CD4-positive, alpha-beta T cell treated with Interleukin-15 for 1 hour (primary cell): ENCODE results near the gene SDF2.
A peak's percentile ranks its signal among the peaks of the same experiment; 100 is the strongest.

ENCODE experiments used
- DNase-seq: peaks from one replicate; pipeline ENCODE4 v3.0.0-alpha.2; 2020

The SDF2 gene

DNA sequence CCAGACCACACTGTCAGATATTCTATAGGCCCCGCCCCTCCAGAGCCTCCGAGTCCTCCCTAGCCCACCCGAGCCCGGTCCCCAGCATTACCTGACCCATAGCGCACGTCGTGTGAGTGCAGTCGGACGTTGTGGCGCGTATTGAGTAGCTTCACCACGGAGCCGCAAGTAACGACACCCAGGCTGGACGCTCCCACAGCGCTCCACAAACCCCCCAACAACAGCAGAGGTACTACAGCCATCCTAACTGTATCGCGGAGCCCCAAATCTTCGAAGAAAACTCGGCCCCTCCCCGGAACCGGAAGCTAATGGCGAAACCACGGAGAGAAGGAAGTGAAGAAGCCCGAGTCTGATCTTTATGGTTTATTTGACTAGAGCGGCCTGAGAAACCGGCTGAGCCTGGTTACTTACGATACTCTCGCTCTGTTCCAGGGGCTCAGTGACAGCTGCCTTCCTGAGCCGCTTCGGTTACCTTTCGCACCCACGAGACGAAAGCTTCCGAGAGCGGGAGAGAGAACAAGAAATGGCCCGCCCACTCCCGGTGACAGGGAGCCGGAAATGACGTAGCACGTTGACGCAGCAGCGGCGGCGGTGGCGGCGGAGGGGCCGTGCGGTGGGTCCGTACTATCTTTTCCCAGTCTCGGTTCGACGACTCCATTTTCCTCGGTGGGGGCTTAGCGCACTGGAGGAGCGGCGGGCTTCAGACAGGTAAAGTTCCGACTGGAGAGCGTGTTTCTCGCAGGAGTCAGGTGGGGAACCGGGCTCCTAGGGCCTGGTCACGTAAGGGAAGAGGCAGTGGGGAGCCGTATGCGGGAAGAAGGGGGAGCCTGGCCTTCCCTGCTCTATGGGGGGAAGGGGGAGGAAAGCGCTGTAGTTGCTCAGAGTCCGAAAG, at the start of gene SDF2, which contains the start of gene SUPT6H:
TSS of gene SDF2 (minus strand) at position 272 of the 892 bp plus-strand sequence. CDS start at position 242, 30 bp downstream.
TSS of gene SUPT6H (plus strand) at position 571 of the 892 bp plus-strand sequence. CDS start 11,197 bp downstream, outside the sequence.
- DNase-seq = peak; percentile 90

GRCh38 chr17:28710861-28711722, 49.4 kb upstream of the SDF2 start:
- DNase-seq = peak; percentile 90

GRCh38 chr17:28707339-28707720, 45.6 kb upstream of the SDF2 start:
- no peak for DNase-seq

- no peak for DNase-seq
Observed at GRCh38 chr17:28706471-28707338, 45.0 kb upstream of the SDF2 start.

- no peak for DNase-seq
Observed at GRCh38 chr17:28705728-28706334, 44.1 kb upstream of the SDF2 start.

DNA sequence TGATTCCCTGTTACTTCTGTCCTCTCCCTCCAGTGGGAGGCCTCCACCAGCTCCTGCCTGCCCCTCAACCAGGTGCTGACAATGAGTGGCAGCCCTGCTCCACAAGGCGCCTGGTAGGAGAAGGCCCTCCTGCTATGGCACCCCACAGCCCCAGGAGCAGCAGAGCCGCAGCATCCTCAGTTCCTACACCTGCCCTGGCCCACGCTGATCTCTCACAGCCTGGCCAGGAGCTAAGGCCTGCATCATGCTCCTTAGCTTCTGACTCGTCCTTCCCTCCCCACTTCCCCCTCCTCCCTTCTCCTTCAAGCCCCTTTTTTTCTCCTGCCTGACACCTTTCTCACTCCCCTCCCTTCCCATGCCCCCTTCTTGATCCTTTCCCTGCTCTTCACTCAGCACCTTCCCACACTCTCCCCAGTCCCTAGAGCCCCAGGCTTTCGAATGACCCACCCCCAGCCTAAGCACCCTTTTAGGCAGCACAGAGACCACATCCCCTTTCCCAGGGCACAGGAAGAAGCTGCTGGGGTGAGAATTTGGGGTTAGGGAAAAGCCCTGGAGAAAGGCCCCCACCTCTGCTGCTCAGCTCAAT, 43.5 kb upstream of the SDF2 start:
- no peak for DNase-seq

DNA sequence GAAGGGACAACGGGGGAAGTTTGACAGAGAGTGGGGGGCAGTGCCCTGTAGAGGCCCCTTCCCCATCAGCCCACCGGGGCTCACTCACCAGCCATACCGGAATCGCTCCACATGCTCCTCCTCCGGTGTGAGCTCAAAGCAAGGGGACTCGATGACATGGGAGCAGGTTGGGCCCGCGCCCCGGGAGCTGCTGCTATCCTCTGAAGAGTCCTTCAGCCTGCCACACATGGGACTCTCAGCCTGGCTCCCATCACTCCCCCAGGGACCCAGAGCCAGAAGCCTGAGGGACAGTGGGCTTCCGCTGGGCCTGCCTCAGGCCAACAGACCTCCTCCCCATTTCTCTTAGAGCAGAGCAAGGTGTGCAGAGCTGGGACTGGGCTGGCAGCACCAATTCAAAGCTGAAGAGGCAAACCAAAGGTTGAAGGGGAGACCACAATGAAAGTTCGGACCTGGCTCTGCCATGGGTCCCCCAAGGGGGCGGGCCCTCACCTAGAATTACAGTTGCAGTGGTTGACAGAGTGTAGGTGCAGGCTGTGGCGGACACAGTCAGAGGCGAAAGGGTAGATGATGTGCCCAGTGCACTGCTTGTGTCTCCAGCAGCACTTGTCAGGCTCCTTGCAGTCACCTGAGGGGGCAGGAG, 42.6 kb upstream of the SDF2 start:
- no peak for DNase-seq

- DNase-seq = no peak
Observed at GRCh38 chr17:28703552-28704218, 42.0 kb upstream of the SDF2 start.

DNA sequence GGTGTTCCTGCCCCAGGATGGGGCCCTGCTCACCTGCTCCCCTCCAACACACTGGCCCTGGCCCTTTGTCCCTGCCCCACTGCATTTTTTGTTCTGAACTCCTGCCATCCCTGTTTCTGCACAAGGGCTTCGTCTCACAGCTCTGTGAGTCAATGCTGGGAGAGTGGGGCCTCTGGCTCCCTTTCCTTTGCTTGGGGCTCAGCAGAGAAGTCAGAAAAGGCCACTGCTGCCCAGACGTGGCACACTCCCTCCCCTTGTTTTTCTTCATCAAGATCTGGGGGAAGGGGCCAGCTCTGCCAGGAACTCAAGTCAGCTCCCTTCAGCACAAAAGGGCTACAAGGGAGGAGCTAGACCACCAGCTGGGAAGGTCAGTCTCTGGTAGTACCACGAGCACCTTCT, 41.0 kb upstream of the SDF2 start:
- DNase-seq = no peak

GRCh38 chr17:28702026-28702751, 40.5 kb upstream of the SDF2 start:
- no peak for DNase-seq

GRCh38 chr17:28700830-28701492, 39.3 kb upstream of the SDF2 start:
- no peak for DNase-seq

GRCh38 chr17:28700278-28700677, 38.6 kb upstream of the SDF2 start:
- no peak for DNase-seq

DNA sequence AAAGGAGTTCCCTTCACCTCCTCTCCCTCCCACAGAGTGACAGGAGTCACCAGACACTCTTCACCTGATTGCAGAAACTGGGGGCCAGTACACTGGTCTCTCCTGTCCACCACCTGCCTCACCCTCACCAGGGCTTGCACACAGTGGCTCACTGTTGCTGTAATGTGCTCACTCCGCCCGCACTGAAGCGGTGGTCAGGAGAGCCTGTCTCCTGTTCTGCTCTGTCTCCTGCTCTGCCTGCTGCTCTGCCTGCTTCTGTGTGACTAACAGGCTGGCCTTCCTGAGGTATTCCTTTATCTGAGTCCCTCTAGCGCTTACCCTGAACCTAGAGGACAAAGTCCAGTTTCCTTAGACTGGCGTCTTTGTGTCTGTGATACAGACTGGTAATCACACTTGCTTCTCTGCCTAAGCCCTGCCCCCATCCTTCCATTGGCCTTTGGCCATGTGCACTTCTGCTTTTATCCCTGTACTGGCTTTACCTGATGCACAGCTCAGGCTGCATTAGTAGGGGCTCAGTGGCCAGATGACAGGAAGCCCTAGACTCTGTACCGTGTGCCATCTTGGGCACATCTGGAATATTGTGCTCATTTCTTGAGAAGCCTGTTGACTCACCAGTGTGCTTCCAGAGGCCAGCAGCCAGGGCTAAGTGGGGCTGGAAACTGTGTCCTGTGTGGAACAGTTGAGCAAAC, 36.7 kb upstream of the SDF2 start:
- DNase-seq = no peak

GRCh38 chr17:28693869-28694268, 32.2 kb upstream of the SDF2 start:
- DNase-seq = no peak

DNA sequence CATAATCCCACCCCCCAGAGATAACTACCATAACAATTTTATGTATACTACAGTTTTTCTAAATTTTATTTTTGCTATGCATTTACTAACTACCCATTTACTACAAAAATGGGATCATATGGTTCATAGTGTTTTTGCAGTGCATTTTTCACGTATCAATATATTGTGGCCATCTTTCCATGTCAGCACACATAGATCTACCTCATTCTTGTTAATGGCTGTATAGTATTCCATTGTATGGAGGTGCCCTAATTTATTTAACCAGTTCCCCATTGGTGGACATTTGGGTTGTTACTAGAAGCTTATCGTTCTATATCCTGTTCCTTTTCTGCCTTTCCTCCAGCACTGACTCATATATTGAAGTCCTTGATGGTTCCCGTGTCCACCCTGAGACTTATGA, 27.3 kb upstream of the SDF2 start:
- DNase-seq = no peak

DNA sequence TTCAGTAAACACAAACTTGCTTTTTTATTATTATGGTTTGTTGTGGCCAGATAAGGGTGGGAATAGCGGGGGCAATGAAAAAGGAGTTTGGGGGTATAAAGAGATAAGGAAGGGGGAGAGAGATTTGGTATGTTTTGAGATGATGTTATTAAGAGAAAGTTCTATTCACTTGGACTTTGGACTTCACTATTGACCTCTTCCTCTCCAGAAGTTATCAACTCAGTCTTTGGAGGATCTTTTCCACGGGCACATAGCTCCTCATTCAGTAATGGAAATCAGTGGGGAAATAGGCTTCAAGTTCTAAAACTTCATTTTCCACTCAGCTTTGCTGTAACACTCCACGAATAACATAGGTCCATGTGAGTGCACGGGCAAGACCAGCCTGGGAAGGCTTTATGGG, 26.8 kb upstream of the SDF2 start:
- no peak for DNase-seq

DNA sequence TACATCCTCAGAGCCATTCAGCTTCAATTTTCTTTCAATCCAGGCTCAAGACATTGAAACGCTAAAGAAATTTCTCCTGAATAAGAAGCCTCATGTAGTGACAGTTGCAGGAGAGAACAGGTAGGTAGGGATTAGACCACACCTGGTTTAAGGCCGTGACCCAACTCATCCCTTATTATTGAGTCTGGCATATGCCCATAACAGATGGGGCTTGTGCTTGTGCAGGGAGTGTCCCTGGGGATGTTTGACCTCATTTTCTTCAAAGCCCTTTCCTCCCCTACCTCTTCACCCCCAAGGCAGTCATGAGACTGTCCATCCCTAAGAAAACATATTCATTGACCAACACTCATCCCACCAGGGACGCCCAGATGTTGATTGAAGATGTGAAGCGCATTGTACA, 24.6 kb upstream of the SDF2 start:
- no peak for DNase-seq

GRCh38 chr17:28685366-28685765, 23.7 kb upstream of the SDF2 start:
- DNase-seq = no peak

- DNase-seq = no peak
Observed at GRCh38 chr17:28684963-28685362, 23.3 kb upstream of the SDF2 start.
